Rectal smooth muscle tissue (tissue), 1 donor: ENCODE results near the gene CDNF.
A peak's percentile ranks its signal among the peaks of the same experiment; 100 is the strongest.

ENCODE experiments used
- H3K27ac ChIP-seq: one replicate; pipeline ENCODE4 v1.7.0; 2013; ENCODE audit warnings: low read depth, low read length, inconsistent platforms
- H3K27me3 ChIP-seq: one replicate; pipeline ENCODE4 v1.7.0; 2013; ENCODE audit warnings: low read length; ENCODE audit not compliant: control insufficient read depth, insufficient read depth
- H3K36me3 ChIP-seq: one replicate; pipeline ENCODE4 v1.7.0; 2013; ENCODE audit warnings: low read length; ENCODE audit not compliant: control insufficient read depth, insufficient read depth
- H3K4me1 ChIP-seq: one replicate; pipeline ENCODE4 v1.7.0; 2013; ENCODE audit warnings: low read length; ENCODE audit not compliant: control insufficient read depth, insufficient read depth
- H3K4me3 ChIP-seq: one replicate; pipeline ENCODE4 v1.7.0; 2013; ENCODE audit warnings: low read length
- H3K9ac ChIP-seq: one replicate; pipeline ENCODE4 v1.7.0; 2013; ENCODE audit warnings: low read length

The CDNF gene

GRCh38 chr10:14810969-14811953, 26.6 kb downstream of the CDNF start:
- no peaks in the 10 kb centered on the region for H3K36me3 ChIP-seq
- no peak overlapping the region for H3K27ac ChIP-seq
- H3K27me3 ChIP-seq, result no peaks in the 10 kb centered on the region
- H3K9ac ChIP-seq, result no peak overlapping the region
- no peaks in the 10 kb centered on the region for H3K4me1 ChIP-seq
- H3K4me3 ChIP-seq, result no peak overlapping the region

- H3K27me3 ChIP-seq, result no peaks in the 10 kb centered on the region
- H3K4me3 ChIP-seq, result no peak overlapping the region
- H3K27ac ChIP-seq, result no peak overlapping the region
- no peaks in the 10 kb centered on the region for H3K36me3 ChIP-seq
- no peaks in the 10 kb centered on the region for H3K4me1 ChIP-seq
- no peak overlapping the region for H3K9ac ChIP-seq
Observed at GRCh38 chr10:14806318-14806717, 31.5 kb downstream of the CDNF start.

GRCh38 chr10:14803827-14804226, 34.0 kb downstream of the CDNF start:
- H3K36me3 ChIP-seq, result no peaks in the 10 kb centered on the region
- H3K4me3 ChIP-seq, result no peak overlapping the region
- no peaks in the 10 kb centered on the region for H3K27me3 ChIP-seq
- H3K27ac ChIP-seq, result no peak overlapping the region
- H3K9ac ChIP-seq, result no peak overlapping the region
- no peaks in the 10 kb centered on the region for H3K4me1 ChIP-seq

- H3K4me3 ChIP-seq, result no peak overlapping the region
- no peak overlapping the region for H3K9ac ChIP-seq
- no peaks in the 10 kb centered on the region for H3K27me3 ChIP-seq
- no peak overlapping the region for H3K27ac ChIP-seq
- no peaks in the 10 kb centered on the region for H3K36me3 ChIP-seq
- no peaks in the 10 kb centered on the region for H3K4me1 ChIP-seq
Observed at GRCh38 chr10:14801723-14802122, 36.1 kb downstream of the CDNF start.

- H3K27me3 ChIP-seq, result no peaks in the 10 kb centered on the region
- H3K36me3 ChIP-seq, result no peaks in the 10 kb centered on the region
- no peak overlapping the region for H3K9ac ChIP-seq
- H3K27ac ChIP-seq, result no peak overlapping the region
- H3K4me1 ChIP-seq, result no peaks in the 10 kb centered on the region
- no peak overlapping the region for H3K4me3 ChIP-seq
Observed at GRCh38 chr10:14800397-14800796, 37.4 kb downstream of the CDNF start.

- no peaks in the 10 kb centered on the region for H3K4me1 ChIP-seq
- no peak overlapping the region for H3K27ac ChIP-seq
- no peak overlapping the region for H3K9ac ChIP-seq
- H3K4me3 ChIP-seq, result no peak overlapping the region
- H3K27me3 ChIP-seq, result no peaks in the 10 kb centered on the region
- no peaks in the 10 kb centered on the region for H3K36me3 ChIP-seq
Observed at GRCh38 chr10:14798636-14799035, 39.2 kb downstream of the CDNF start.

- H3K4me3 ChIP-seq, result no peak overlapping the region
- no peaks in the 10 kb centered on the region for H3K36me3 ChIP-seq
- H3K9ac ChIP-seq, result no peak overlapping the region
- H3K27me3 ChIP-seq, result no peaks in the 10 kb centered on the region
- no peak overlapping the region for H3K27ac ChIP-seq
- H3K4me1 ChIP-seq, result no peaks in the 10 kb centered on the region
Observed at GRCh38 chr10:14787938-14788337, 49.9 kb downstream of the CDNF start.

- Histone ChIP-seq H3K9ac (no peak overlapping the region), H3K36me3 (no peaks in the 10 kb centered on the region), H3K27me3 (no peaks in the 10 kb centered on the region), H3K4me3 (no peak overlapping the region), H3K4me1 (peaks cover 2% of the 10 kb centered on the region), H3K27ac (no peak overlapping the region)
Observed at GRCh38 chr10:14784459-14785055, 53.3 kb downstream of the CDNF start.

- Histone ChIP-seq H3K4me1 (peaks cover 9% of the 10 kb centered on the region), H3K27ac (no peak overlapping the region), H3K36me3 (no peaks in the 10 kb centered on the region), H3K27me3 (no peaks in the 10 kb centered on the region), H3K9ac (no peak overlapping the region), H3K4me3 (no peak overlapping the region)
Observed at GRCh38 chr10:14782691-14783363, 55.0 kb downstream of the CDNF start.

- no peaks in the 10 kb centered on the region for H3K36me3 ChIP-seq
- no peak overlapping the region for H3K9ac ChIP-seq
- no peaks in the 10 kb centered on the region for H3K27me3 ChIP-seq
- H3K4me1 ChIP-seq, result peaks cover 9% of the 10 kb centered on the region
- no peak overlapping the region for H3K27ac ChIP-seq
- H3K4me3 ChIP-seq, result no peak overlapping the region
Observed at GRCh38 chr10:14781763-14782162, 56.1 kb downstream of the CDNF start.

GRCh38 chr10:14779001-14779651, 58.7 kb downstream of the CDNF start:
- H3K4me1 ChIP-seq, result peaks cover 9% of the 10 kb centered on the region
- H3K9ac ChIP-seq, result no peak overlapping the region
- H3K27me3 ChIP-seq, result no peaks in the 10 kb centered on the region
- no peaks in the 10 kb centered on the region for H3K36me3 ChIP-seq
- peak overlapping the region; percentile 42 for H3K27ac ChIP-seq
- H3K4me3 ChIP-seq, result no peak overlapping the region

- Histone ChIP-seq H3K36me3 (no peaks in the 10 kb centered on the region), H3K27ac (no peak overlapping the region), H3K4me3 (no peak overlapping the region), H3K4me1 (peaks cover 9% of the 10 kb centered on the region), H3K27me3 (no peaks in the 10 kb centered on the region), H3K9ac (no peak overlapping the region)
Observed at GRCh38 chr10:14776546-14776945, 61.3 kb downstream of the CDNF start.
